ENCODE data around the gene LHFPL3.

GRCh38 chr7:104536956-104537355 is 208.6 kb downstream of the LHFPL3 start:
- no peak for TF ChIP-seq CTCF (conservative IDR thresholded peaks at IDR 0.05)
- TF ChIP-seq EZH2 (IDR thresholded peaks at IDR 0.05; ENCODE audit: low read depth): no peak
